ENCODE results near the gene DMKN.

DNA sequence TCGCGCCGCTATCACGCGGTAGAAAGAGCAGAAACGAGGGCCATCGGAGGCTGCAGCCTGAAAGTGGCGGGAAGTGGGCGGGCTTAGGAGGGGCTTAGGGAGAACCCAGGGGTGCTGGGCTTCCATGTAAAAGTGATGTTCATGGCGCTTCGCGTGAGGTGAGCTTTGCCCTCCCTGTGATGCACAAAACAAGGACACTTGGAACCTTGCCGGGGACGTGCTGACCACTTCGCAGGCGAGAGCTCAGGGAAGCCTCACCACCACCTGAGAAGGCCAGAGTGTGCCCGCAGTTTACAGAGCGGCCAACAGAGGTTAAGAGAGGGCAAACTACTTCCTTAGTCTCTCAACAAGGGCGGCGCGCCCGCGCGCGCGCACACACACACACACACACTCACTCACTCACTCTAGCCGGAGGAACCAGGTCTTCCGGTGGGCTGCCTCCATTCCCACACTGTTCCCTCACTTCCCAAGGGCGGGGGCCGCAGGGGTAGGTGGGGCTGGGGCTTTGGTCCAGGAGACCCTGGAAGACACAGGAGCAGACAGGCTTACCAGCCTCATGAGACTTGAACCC is 20.5 kb upstream of the DMKN start:
- TF ChIP-seq, protein P1, sequence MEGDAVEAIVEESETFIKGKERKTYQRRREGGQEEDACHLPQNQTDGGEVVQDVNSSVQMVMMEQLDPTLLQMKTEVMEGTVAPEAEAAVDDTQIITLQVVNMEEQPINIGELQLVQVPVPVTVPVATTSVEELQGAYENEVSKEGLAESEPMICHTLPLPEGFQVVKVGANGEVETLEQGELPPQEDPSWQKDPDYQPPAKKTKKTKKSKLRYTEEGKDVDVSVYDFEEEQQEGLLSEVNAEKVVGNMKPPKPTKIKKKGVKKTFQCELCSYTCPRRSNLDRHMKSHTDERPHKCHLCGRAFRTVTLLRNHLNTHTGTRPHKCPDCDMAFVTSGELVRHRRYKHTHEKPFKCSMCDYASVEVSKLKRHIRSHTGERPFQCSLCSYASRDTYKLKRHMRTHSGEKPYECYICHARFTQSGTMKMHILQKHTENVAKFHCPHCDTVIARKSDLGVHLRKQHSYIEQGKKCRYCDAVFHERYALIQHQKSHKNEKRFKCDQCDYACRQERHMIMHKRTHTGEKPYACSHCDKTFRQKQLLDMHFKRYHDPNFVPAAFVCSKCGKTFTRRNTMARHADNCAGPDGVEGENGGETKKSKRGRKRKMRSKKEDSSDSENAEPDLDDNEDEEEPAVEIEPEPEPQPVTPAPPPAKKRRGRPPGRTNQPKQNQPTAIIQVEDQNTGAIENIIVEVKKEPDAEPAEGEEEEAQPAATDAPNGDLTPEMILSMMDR (IDR thresholded peaks at IDR 0.05; ENCODE audit: low read depth, low read length, missing input control): no peak
- TF ChIP-seq, protein P2, sequence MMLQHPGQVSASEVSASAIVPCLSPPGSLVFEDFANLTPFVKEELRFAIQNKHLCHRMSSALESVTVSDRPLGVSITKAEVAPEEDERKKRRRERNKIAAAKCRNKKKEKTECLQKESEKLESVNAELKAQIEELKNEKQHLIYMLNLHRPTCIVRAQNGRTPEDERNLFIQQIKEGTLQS (IDR thresholded peaks at IDR 0.05): no peak
